HG03175 (cell line): ENCODE data around the gene PIMREG.

ENCODE experiments used
- ATAC-seq: cut with Tn5 transposase; IDR thresholded peaks from one replicate; pipeline ENCODE4 v1.9.1; 2021; ENCODE audit warnings: mild to moderate bottlenecking, moderate library complexity; ENCODE audit not compliant: unreplicated experiment

Gene PIMREG, protein sequence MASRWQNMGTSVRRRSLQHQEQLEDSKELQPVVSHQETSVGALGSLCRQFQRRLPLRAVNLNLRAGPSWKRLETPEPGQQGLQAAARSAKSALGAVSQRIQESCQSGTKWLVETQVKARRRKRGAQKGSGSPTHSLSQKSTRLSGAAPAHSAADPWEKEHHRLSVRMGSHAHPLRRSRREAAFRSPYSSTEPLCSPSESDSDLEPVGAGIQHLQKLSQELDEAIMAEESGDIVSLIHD

DNA sequence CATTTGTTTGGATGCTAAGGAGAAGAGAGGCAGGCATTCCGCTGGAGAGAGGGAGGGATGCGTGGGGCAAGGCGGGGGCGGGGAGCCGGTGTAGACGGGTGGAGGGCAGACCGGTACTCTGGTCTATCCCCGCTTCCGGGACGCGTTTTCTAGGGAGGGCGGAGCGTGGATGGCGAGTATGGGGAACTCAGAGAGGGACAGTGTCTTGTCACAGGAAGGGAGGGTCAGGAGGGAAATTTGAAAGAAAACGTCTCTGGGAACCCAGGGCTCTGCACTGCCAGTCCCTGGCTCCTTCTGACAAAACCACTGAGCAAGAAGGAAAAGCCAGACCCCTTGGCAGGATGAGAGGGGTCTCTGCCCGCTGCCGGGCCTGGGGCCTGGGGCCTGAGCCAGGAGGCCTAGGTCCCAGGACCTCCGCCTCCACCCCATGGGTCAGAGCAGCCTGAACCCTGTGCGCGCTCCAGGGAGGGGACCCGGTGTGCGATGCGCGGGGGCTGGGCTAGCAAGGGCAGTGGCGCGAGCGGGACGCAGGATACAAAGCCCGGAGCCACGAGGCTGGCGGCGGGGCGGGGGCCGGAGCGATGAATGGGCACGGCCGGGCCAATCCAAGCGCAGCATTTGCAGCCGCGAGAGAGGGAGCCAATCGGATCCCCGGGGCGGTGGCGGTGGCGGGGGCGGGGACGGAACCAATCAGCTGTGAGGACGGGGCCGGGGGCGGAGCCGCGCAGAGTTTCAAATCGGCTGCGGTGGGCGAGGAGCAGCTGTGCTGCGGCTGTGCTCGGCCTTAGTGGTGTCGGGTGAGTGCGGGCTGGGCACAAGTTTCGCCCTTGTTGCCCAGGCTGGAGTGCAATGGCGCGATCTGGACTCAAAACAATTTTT is at the start of gene PIMREG:
PIMREG (plus strand) TSS at position 764 of the 879 bp plus-strand sequence. CDS start 656 bp downstream, outside the sequence.
- ATAC-seq = peak; percentile 93

DNA sequence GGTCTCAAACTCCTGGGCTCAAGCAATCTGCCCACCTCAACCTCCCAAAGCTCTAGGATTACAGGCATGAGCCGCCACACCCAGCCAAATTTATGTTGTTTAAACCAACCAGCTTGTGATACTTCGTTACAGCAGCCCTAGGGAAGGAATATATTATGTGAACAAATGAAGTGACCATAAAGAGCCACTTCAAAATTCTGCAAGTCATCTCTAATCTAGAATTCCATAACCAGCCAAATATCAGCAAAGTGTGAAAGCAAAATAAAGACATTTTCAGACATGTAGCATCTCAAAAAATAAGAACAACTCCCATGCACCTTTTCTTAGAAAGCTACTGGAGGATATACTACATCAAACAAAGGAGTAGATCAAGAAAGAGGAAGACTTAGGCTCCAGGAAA is 45.3 kb upstream of the PIMREG start:
- no peak for ATAC-seq

DNA sequence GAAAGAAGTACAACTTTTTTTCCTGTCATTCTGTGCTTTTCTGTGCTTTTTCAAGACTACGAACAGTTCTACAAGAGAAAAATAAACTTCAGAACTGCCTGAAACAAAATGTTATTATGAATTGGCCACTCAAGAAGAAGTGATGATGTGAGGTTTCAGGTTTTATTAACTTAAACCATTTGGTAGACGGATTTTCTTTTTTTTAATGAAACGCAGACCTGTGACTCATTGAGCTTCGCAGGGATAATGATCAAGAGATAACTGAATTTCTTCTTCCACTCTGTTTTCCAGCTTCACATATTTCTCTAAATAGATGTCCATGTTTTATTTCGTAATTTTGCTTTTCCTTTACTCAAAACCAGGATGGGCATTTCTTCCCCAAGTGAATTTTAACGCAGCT is 42.0 kb upstream of the PIMREG start:
- no peak for ATAC-seq

DNA sequence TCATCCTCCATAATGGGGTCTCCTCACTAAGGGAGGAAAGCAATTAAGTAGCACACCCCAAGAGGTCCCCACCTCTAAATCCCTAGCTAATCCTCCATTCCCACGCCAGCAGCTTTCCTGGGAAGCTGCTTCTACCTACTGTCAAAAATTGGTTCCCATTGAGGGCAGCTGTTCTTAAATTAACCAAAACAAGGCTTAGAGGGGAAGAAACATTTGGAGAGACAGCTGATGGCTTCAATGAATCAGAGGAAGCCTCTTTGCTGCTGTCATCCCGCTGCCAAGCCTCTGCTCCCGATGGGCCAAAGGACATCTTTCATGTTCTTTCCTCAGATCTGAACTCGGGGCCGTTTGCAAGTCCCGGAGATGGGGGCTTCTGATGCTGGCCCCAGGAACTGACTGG is 36.0 kb upstream of the PIMREG start:
- ATAC-seq = no peak

DNA sequence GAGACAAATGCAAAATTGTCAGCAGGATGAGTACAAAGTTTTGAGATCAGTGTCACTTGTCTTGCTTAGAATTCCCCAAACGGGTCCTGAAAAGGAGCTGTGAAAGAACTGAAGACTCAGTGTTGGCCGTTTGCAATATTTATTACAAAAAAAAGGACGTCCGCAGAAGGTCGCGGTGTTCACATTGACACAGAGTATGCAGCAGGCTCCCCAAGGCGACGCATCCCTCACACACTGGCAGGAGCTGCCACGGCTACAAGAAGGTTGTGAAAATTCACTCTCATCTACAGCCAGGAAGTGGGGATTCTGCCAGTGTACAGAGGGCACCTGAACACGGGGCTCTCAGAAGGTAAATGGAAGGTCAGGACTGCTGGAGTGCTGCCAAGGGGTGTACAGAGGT is 35.5 kb upstream of the PIMREG start:
- ATAC-seq = no peak

DNA sequence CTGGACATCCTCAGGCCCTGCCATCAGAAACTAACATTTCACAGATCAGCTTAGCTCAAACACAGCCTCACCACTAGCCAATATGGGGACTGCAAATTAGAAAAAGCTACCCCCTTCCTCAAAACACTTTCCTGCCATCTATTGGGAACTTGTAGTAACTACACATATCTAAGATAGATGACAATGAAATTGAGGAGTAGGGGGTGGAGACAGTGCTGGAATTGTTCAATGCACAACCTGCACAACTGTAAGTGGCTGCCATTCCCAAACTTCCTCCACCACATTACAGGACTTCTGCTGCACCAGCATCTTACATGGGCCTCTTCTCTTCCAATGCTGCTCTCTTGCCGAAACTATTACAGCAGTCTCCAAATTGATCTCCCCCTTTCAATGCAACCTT is 31.2 kb upstream of the PIMREG start:
- ATAC-seq = no peak

DNA sequence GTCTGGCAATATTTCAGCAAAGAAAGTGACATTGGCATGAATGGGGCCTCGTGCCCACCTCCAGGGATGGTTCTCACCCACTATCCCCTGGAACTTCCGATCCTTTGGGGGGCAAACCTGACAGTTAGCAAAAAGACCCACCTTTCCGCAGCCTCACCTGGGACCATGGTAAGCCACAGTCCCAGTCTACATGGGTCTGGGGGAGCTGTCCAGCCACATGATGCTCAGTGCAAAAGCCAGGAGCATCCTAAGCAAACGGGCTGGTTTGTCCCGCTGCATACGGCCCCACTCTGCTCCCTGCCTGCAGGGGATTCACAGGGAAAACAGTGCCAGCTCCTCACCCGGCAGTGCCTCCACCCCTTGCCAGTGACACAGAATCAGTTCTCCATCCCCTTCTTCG is 28.6 kb upstream of the PIMREG start:
- no peak for ATAC-seq

DNA sequence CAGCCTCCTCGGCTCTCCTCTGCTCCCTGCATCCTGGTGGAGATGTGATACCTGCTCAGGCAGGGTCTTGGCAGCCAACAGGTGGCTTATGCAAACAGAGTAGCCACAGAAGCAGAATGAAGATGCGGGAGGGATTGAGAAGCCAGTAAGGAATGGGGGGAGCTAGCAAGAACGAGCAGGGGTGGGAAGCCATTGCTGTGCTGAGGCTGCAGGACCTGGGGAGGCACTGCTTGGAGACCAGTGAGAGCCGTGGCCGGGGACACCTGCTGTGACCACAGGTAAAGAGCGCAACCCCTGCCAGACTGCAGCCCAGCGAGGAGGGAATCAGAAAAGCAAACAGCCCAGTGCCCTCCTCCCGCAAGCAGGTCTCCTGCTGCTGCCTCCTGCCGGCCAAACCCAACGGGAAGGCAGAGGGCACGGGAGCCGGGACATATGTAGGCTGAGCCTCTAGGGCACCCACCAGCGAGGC is 24.0 kb upstream of the PIMREG start:
- ATAC-seq = no peak

DNA sequence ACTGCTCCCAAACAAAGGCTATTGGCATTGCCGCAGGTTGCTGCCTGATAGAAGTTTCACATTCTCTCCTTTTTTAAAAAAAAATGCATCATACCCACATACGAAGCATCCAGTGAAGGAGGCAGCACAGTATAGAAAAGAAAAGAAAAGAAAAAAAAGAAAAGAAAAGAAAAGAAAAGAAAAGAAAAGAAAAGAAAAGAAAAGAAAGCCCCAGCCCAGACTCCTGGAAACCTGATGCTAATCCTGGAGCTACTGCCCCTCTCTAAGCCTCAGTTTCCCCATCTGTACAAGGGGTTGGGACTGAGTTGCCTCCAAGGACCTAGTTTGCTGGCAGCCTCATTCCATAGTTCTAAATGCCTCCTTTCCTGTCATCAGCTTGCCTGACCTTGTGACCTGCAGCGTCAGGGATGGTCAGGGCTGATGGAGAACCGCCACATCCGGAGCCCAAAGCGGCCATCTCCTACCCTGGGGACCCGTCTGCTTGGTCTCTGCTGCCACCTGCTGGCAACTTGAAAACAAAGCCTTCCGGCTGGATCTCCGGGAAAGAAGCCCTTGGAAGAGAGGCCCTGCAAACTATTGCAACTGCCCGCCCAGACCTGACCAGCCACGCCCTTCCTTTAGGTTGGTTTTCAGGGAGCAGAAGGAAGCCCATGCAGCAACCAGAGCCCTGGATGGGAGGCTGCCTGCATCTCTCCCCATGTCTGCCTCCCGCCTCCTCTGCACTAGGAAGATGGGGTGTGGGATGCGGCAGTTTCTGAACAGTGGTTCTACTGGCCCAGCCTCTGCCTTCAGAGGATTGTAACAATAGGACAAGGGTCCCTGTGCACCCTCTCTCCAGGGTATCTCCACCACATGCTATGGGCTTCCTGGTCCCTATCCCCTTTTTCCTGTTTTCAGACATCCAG is 22.3 kb upstream of the PIMREG start:
- ATAC-seq = no peak

DNA sequence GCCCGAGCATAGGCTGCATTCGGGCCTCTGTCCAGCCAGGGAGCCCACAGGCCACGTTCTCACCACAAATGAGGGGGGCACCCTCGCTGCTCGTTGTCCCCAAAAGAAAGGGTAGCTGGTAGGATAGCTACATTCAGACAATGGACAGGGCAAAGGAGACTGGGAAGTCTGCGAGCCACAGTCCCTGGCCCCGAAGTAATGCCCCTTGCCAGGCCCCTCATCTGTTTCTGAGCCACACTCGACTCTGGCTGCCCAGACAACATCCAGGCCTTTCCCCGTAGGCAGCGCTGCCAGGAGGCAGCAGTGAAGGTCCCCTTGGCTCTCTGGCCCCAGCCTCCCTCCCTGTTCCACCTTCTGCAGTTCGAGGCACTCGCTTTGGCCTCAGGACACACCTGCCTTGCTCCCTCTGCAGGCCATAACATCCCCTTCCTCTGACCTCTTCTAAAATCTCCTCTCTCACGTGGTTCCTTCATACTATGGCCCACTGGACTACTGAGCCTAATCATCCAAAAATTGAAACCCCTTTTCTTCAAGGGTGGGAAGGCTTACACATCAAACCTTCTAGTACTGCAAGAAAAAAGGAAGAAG is 21.5 kb upstream of the PIMREG start:
- ATAC-seq = no peak

DNA sequence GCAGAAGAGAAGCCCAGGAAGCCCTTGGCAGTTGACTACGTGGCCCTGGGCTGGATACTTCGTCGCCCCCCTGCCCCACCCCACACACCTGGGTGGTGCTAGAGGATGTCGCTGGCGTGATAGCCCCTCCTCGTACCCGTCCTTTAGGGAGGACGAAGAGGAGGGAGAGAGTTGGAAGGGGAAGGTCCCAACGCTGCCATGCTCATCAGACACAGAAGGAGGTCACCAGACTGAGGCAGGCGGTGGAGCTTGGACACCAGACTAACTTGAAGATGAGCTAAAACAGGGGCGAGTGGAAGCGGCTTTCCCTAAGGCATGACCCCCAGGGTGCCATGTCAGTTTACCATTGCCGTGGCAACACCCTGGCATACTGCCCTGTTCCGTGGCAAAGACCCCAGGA is 20.3 kb upstream of the PIMREG start:
- no peak for ATAC-seq

DNA sequence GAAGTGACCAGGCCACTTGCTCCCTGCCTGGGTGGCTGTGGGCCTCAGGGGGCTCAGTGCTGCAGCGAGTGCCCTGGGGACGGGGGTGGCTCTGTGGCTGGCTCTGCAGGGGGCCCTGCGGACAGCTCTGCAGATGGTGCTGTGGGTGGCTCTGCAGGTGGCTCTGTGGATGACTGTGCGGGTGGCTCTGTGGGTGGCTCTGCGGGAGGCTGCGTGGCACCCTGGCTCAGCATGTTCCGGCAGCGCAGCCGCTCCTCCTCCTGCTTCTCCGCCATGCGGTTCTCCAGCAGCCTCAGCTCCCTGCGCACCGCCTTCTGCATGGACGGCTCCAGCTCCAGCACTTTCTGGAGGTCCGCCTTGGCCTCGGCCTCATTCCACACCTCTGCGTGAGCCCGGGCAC is 18.8 kb upstream of the PIMREG start:
- no peak for ATAC-seq

DNA sequence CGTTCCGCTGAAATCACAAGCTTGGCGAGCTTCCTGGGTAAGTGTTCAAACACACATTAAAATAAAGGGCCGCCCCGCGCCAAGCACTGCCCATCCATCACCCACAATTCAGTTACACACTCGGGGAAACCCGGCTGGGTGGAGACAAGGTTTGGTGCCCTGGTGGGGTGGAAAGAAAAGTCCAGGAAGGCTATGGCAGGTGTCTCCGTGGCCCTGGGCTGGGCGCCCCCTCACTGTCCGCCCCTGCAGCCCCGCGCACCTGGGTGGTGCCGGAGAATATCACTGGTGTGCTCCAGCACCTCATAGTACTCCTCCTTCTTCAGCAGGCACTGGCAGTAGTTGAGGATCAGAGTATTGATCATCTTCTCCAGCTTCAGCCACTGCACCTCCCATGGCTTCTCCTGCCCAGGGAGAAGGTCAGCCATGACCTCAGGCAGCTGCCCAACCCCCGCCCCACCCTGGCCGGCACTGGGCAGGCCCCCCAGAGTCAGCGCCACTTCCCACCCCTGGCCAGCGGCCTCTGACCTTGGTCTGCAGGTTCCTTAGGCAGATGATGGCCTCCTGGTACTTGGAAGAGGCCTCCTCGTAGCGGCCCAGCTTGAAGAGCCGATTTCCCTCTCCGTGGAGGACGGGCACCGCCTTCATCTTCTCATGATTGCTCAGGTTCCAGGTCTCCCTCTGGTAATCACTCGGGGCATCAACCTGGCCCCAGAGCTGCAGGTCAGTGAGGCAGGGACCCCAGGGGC is 17.7 kb upstream of the PIMREG start:
- ATAC-seq = no peak

DNA sequence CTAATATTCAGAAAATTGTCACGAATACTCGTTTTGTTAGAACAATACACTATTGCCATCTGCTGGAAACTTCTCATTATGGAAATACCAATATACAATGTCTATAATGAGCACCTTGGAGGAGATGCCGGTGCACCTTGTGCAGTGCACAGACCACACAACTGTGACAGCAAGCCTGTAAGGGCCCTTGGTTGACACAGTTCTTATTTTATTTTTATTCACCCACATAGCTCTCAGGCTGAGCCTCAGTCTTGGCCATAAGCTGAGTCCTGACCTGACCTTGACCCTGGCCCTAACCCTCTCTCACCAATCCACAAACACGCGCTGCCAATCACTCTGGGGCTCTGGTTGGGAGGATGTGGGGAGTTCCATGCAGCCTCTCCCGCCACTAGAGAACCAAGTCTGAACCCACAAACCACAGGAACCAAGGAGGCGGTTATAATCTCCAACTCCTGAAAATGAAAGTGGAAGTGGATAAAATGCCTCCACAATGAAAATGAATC is 16.9 kb upstream of the PIMREG start:
- ATAC-seq = no peak

DNA sequence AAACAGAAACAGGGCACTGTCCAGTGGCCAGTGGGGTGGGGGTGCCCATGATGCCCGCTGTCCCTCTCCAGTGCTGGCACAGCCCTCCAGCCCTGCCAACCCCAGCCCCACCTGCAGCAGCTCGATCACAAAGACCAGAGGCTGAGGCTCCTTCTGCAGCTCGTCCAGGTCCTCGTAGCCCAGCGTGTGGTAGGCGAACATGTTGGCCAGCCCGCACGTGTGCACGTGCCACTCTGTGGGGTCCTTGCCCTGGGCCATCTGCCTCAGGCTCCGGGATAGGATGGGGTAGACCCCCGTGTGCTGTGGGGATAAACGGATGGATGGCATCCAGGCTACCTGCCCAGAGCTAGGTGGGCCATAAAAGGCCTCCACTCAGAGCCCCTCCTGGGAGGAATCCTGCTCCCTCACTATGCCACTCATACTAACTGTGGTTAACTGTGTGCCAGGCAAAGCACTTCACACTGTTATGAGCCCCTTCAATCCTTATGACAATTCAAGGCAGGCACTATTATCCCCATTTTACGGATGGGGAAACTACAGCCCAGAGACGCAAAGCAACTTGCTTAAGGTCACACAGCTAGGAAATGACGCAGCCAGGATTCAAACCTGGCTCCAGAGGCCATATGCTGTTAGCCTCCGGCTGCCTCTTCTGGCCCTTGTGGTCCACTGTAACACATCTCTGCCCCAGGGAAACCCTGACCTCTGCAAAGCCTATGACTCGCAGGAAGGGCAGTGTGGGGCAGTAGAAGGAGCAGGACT is 15.9 kb upstream of the PIMREG start:
- ATAC-seq = no peak

DNA sequence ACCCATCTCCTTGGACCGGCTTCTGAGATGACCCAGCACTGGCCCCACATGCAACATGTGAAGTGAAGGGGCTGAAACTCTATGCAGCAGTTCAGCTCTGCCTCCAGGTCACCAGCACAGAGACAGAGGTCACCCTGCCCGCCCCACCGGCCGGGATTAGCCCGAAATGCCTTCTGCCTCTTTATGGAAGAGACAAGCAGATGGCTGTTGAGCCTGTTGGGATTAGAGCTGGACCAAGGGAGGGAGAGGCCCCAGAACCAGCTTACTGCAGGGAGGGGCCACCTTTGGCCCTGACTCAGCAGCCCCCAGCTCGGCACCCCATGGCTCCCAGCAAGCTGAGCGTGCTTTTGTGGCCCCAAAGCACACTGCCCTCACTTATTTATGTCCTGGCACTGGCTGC is 15.0 kb upstream of the PIMREG start:
- ATAC-seq = no peak

DNA sequence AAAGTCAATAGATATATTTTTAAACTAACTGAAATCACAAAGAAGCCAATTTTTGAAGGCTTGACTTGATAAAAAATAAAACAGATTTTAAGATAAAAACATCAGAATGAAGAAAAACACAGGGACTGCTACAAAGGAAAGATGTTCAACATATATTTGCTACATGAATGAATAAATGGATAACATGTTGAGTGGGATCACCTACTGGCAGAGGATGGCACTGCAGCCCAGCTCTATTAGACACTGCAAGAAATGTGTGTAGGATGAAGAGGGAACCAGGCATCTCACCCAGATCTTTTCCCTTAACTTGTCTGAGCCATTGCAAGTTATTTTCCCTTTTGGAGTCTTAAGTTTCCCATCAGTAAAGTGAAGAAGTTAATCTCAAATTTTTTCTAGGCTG is 13.5 kb upstream of the PIMREG start:
- ATAC-seq = no peak

DNA sequence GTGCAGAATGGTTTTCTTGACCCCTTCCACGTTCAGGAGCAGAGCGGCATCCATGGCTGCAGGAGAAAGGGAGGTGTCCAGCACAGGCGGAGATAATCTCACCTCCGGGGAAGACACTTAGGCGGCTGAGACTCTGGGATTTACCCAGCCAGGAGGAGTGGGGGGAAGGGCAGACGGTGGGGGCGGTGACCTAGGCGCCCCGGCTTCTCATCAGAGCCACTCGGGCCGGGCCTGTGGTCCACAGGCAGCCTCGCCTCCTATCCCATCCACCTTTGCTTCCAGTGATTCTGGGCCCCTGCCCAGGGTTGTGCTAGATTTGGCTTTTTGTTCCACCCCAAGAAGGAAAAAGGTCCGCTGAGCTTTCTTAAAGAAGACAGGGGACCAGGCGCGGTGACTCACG is 9.2 kb upstream of the PIMREG start, which contains the start of gene AIPL1:
AIPL1 (minus strand) TSS at position 71 of the 400 bp plus-strand sequence; CDS start at position 54, 17 bp downstream.
- ATAC-seq = no peak

DNA sequence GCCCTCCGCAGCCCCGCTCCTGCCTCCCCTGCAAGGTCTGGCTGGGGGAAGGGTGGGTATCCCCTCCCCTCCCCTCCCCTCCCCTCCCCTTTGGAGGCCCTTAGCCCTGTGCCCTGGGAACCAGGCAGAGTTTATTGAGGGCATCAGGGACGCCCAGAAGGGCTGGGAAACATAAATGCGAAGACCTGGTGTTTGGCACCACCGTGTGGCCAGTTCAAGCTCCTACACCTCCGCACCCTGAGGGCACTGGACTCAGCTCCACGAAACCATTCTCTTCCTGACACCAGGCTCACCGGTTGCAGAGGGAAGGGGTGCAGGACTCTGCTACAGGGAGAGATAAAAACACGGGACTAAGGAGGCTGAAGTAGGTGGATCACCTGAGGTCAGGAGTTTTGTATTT is 8.3 kb upstream of the PIMREG start:
- ATAC-seq = peak; percentile 68
